HEK293T (cell line): ENCODE results near the gene IQGAP3.

Experiments used
- ARNT ChIP-seq: fragments of 450-650 bp; IDR thresholded peaks from 2 replicates; pipeline ENCODE4 v1.6.1; 2017; ENCODE audit warnings: mild to moderate bottlenecking
- FOXA1 ChIP-seq: fragments of 450-650 bp; IDR thresholded peaks from 2 replicates; pipeline ENCODE4 v1.6.1; 2016; ENCODE audit warnings: mild to moderate bottlenecking
- SP1 ChIP-seq: fragments of 450-650 bp; IDR thresholded peaks from 2 replicates; pipeline ENCODE4 v1.6.1; 2017
- TARDBP ChIP-seq: fragments of 450-650 bp; IDR thresholded peaks from 2 replicates; pipeline ENCODE4 v1.6.1; 2016

- no peak for TF ChIP-seq ARNT
- TF ChIP-seq SP1, result no peak
- no peak for TF ChIP-seq TARDBP
- TF ChIP-seq FOXA1, result no peak
Measured at GRCh38 chr1:156565519-156565918, 6.8 kb downstream of the IQGAP3 start.
